ENCODE data around the gene CAPN10. TPM values are rescaled to one million over a fixed set of nuclear protein-coding genes. Genes with fewer than 3 reads are reported as not detected.

The CAPN10 gene
- total and polyA plus RNA-seq, 12 donors = 4.7 to 158 (median 25.1) TPM

DNA sequence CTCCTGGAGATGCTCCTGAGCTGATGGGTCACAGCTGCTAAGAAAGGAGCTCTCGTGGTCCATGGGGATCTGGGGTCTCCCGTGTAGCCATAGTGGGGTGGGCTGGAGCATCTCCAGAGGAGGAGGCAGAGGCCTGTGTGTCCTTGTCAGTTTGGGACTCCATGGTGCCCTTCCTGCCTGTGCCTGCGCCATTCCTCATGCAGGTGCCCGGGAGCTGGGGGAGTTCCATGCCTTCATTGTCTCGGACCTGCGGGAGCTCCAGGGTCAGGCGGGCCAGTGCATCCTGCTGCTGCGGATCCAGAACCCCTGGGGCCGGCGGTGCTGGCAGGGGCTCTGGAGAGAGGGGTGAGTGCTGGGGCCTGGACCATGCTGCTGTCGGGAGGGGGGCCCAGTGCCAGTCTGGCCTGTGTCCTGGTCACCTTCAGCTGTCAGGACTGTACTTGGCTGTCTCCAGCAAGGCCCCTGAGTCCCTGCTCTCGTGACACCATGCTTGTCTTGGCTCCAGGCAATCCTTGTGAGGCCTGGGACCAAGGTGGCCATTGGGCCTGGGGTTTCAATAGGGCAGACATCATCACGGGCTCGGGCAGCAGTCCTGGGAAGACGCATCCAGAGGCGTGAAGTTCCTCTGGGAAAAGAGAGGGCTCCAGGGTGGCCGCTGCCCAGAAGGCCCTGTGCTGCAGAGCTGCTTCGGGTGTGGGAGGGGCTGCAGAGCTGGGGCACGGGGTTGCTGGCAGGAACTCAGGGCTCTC, 7.3 kb downstream of the CAPN10 start:
- 89 to 92% (median 91%) methylated on average over 7 to 19 of the region's 19 CpGs; no CpG with 5 or more reads in 1 of the 4 donors for WGBS, 4 donors
- H3K4me1 ChIP-seq (replicated peaks in 1 of 2) = peaks cover 0 to 5% of the 10 kb centered on the region in 2 donors

DNA sequence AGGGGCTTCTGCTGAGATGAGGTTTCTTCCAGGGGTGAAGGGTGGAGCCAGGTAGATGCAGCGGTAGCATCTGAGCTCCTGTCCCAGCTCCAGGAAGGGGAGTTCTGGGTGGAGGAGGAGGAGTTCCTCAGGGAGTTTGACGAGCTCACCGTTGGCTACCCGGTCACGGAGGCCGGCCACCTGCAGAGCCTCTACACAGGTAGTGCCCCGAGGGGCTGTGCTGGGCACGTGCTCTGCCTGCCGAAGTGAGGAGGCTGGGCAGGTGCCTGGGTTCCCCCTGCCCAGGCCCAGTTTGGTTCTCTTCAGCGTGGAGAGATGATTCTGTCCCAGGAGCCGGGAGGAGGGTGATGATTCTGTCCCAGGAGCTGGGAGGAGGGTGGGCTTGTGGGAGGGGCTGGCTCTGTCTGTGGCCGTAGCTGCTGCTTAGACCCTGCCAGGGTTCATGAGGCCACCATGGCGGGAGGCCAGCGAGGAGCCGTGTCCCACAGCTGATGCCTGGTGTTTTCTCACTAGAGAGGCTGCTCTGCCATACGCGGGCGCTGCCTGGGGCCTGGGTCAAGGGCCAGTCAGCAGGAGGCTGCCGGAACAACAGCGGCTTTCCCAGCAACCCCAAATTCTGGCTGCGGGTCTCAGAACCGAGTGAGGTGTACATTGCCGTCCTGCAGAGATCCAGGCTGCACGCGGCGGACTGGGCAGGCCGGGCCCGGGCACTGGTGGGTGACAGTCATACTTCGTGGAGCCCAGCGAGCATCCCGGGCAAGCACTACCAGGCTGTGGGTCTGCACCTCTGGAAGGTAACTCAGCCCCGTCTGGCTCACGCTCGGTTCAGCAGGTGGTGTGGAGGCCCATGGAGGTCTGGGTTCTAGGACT, 8.2 kb downstream of the CAPN10 start:
- TF ChIP-seq POLR2A (IDR thresholded peaks at IDR 0.05) = no peak
- TF ChIP-seq, protein P1, sequence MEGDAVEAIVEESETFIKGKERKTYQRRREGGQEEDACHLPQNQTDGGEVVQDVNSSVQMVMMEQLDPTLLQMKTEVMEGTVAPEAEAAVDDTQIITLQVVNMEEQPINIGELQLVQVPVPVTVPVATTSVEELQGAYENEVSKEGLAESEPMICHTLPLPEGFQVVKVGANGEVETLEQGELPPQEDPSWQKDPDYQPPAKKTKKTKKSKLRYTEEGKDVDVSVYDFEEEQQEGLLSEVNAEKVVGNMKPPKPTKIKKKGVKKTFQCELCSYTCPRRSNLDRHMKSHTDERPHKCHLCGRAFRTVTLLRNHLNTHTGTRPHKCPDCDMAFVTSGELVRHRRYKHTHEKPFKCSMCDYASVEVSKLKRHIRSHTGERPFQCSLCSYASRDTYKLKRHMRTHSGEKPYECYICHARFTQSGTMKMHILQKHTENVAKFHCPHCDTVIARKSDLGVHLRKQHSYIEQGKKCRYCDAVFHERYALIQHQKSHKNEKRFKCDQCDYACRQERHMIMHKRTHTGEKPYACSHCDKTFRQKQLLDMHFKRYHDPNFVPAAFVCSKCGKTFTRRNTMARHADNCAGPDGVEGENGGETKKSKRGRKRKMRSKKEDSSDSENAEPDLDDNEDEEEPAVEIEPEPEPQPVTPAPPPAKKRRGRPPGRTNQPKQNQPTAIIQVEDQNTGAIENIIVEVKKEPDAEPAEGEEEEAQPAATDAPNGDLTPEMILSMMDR (IDR thresholded peaks at IDR 0.05) = no peak
- Histone ChIP-seq H3K36me3 (replicated peaks in 1 of 2) (peaks cover 0 to 39% of the 10 kb centered on the region in 2 donors), H3K9me3 (replicated peaks in 1 of 3) (no peaks in the 10 kb centered on the region), H3K27ac (no peak overlapping the region), H3K4me3 (no peak overlapping the region), H3K27me3 (no peaks in the 10 kb centered on the region), H3K4me1 (replicated peaks in 1 of 2) (peaks cover 0 to 5% of the 10 kb centered on the region in 2 donors)
- peak in 5 of 7 donors; percentile 5 to 43 (median 16) for DNase-seq
- intact Hi-C loops (cut with DNase I) = no loop called here
- WGBS, 4 donors = 80 to 91% (median 90%) methylated on average over 2 to 34 of the region's 34 CpGs

More for the DNA sequence above, 7.3 kb downstream of the CAPN10 start:
- intact Hi-C loops (cut with DNase I) = no loop called here
- no peak for TF ChIP-seq POLR2A (IDR thresholded peaks at IDR 0.05)
- TF ChIP-seq, protein P1 (IDR thresholded peaks at IDR 0.05) = no peak
- DNase-seq = peak in 5 of 7 donors; percentile 4 to 43 (median 11)
- peaks cover 0 to 33% of the 10 kb centered on the region in 2 donors for H3K36me3 ChIP-seq (replicated peaks in 1 of 2)
- no peak overlapping the region for H3K4me3 ChIP-seq
- no peaks in the 10 kb centered on the region for H3K27me3 ChIP-seq
- no peaks in the 10 kb centered on the region for H3K9me3 ChIP-seq (replicated peaks in 1 of 3)
- H3K27ac ChIP-seq = no peak overlapping the region

GRCh38 chr2:240595381-240596079, 9.0 kb downstream of the CAPN10 start:
- H3K9me3 ChIP-seq (replicated peaks in 1 of 3) = no peaks in the 10 kb centered on the region
- DNase-seq = peak in 4 of 7 donors; percentile 7 to 25 (median 15)
- WGBS, 4 donors = 74 to 82% (median 77%) methylated on average over 8 to 18 of the region's 18 CpGs
- no peak overlapping the region for H3K4me3 ChIP-seq
- intact Hi-C loops (cut with DNase I) = no loop called here
- no peak overlapping the region for H3K27ac ChIP-seq
- TF ChIP-seq, protein P1 (IDR thresholded peaks at IDR 0.05) = no peak
- no peak for TF ChIP-seq POLR2A (IDR thresholded peaks at IDR 0.05)
- H3K4me1 ChIP-seq (replicated peaks in 1 of 2) = no peaks in the 10 kb centered on the region
- no peaks in the 10 kb centered on the region for H3K27me3 ChIP-seq
- H3K36me3 ChIP-seq (replicated peaks in 1 of 2) = peaks cover 0 to 39% of the 10 kb centered on the region in 2 donors

GRCh38 chr2:240596080-240596460, 9.5 kb downstream of the CAPN10 start:
- H3K9me3 ChIP-seq (replicated peaks in 1 of 3) = no peaks in the 10 kb centered on the region
- no peak overlapping the region for H3K27ac ChIP-seq
- intact Hi-C loops (cut with DNase I) = no loop called here
- no peaks in the 10 kb centered on the region for H3K27me3 ChIP-seq
- 83 to 91% (median 89%) methylated on average over 11 to 17 of the region's 17 CpGs for WGBS, 4 donors
- H3K4me1 ChIP-seq (replicated peaks in 1 of 2) = no peaks in the 10 kb centered on the region
- peaks cover 0 to 34% of the 10 kb centered on the region in 2 donors for H3K36me3 ChIP-seq (replicated peaks in 1 of 2)
- DNase-seq = peak in 4 of 7 donors; percentile 3 to 18 (median 10)
- TF ChIP-seq, protein P1 (IDR thresholded peaks at IDR 0.05) = no peak
- no peak for TF ChIP-seq POLR2A (IDR thresholded peaks at IDR 0.05)
- H3K4me3 ChIP-seq = no peak overlapping the region
